Measurements from ENCODE around the gene PELI1.

The PELI1 gene

GRCh38 chr2:64063924-64064331, 80.3 kb downstream of the PELI1 start:
- Histone ChIP-seq H3K9me3 (ENCODE audit: control insufficient read depth, low read length) (no peaks in the 10 kb centered on the region), H3K4me3 (ENCODE audit: insufficient read depth, low read depth, low read length) (no peak overlapping the region), H3K36me3 (ENCODE audit: control insufficient read depth, insufficient read depth, low read length) (no peaks in the 10 kb centered on the region), H3K27me3 (ENCODE audit: control insufficient read depth, insufficient read depth, low read length, poor library complexity, severe bottlenecking) (no peaks in the 10 kb centered on the region), H3K27ac (ENCODE audit: insufficient read depth, low read depth, low read length, poor library complexity, severe bottlenecking) (no peak overlapping the region), H3K4me1 (ENCODE audit: control insufficient read depth, insufficient read depth, low read length) (peaks cover 8% of the 10 kb centered on the region)
- WGBS, 2 experiments = 71 to 75% methylated on average over 4 of the region's 4 CpGs

DNA sequence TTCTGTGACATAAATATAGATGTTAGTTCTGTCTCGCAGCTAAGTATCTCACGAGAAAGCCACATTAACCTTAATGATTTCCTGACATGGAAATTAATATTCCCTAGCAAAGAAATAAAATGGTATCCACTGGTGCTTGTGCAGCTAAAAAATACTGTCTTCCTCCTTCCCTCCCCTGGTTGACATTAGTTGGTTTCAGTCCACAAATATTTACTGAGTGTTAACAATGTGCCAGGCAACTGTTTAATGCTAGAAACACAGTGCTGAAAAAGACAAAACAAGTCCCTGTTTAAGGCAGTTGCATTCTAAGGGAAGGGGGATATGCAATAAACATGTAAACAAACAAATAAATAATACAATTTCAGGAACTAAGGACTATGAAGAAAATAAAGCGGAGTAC, 80.8 kb downstream of the PELI1 start:
- Histone ChIP-seq H3K36me3 (ENCODE audit: control insufficient read depth, insufficient read depth, low read length) (no peaks in the 10 kb centered on the region), H3K4me1 (ENCODE audit: control insufficient read depth, insufficient read depth, low read length) (peaks cover 8% of the 10 kb centered on the region), H3K27ac (ENCODE audit: insufficient read depth, low read depth, low read length, poor library complexity, severe bottlenecking) (no peak overlapping the region), H3K27me3 (ENCODE audit: control insufficient read depth, insufficient read depth, low read length, poor library complexity, severe bottlenecking) (no peaks in the 10 kb centered on the region), H3K9me3 (ENCODE audit: control insufficient read depth, low read length) (no peaks in the 10 kb centered on the region), H3K4me3 (ENCODE audit: insufficient read depth, low read depth, low read length) (no peak overlapping the region)
- WGBS, 2 experiments = 92 to 95% methylated on average over 1 to 3 of the region's 3 CpGs

GRCh38 chr2:64062840-64063239, 81.4 kb downstream of the PELI1 start:
- Histone ChIP-seq H3K27me3 (ENCODE audit: control insufficient read depth, insufficient read depth, low read length, poor library complexity, severe bottlenecking) (no peaks in the 10 kb centered on the region), H3K36me3 (ENCODE audit: control insufficient read depth, insufficient read depth, low read length) (no peaks in the 10 kb centered on the region), H3K4me3 (ENCODE audit: insufficient read depth, low read depth, low read length) (no peak overlapping the region), H3K4me1 (ENCODE audit: control insufficient read depth, insufficient read depth, low read length) (peaks cover 8% of the 10 kb centered on the region), H3K27ac (ENCODE audit: insufficient read depth, low read depth, low read length, poor library complexity, severe bottlenecking) (no peak overlapping the region), H3K9me3 (ENCODE audit: control insufficient read depth, low read length) (no peaks in the 10 kb centered on the region)

DNA sequence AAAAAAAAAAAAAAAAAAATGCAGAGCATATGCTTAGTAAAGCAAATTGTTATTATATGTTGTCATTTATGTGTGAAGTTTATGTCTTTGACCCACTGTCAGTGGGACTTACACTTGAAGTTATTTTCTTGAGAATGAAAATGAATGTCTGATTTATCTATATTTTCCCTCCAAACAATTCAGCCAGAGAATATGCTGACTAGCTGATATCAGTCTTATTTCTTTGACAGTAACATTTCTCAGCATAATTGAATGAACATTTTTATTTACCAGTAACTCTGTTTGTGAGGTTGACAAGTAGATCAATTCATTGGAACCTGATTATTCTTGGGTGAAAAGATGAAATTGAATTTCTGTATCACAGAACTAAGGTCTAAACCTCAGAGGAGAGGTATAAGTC, 85.0 kb downstream of the PELI1 start:
- H3K4me1 ChIP-seq (ENCODE audit: control insufficient read depth, insufficient read depth, low read length) = peaks cover 3% of the 10 kb centered on the region
- no peaks in the 10 kb centered on the region for H3K36me3 ChIP-seq (ENCODE audit: control insufficient read depth, insufficient read depth, low read length)
- no peaks in the 10 kb centered on the region for H3K27me3 ChIP-seq (ENCODE audit: control insufficient read depth, insufficient read depth, low read length, poor library complexity, severe bottlenecking)
- no peaks in the 10 kb centered on the region for H3K9me3 ChIP-seq (ENCODE audit: control insufficient read depth, low read length)
- H3K4me3 ChIP-seq (ENCODE audit: insufficient read depth, low read depth, low read length) = no peak overlapping the region
- H3K27ac ChIP-seq (ENCODE audit: insufficient read depth, low read depth, low read length, poor library complexity, severe bottlenecking) = no peak overlapping the region

DNA sequence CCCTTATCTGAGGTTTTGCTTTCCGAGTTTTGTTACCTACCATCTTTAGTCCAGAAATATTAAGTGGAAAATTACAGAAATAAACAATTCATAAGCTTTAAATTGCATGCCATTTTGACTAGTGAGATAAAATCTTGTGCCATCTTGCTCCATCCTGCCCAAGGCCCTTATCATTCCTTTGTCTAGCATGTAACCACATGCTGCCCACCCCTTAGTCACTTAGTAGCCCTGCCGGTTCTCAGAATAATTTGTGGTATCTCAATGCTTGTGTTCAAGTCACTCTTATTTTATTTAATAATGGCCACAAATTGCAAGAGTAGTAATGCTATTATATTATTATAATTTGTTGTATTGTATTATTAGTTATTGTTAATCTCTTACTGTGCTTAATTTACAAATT, 88.2 kb downstream of the PELI1 start:
- no peak overlapping the region for H3K27ac ChIP-seq (ENCODE audit: insufficient read depth, low read depth, low read length, poor library complexity, severe bottlenecking)
- H3K4me3 ChIP-seq (ENCODE audit: insufficient read depth, low read depth, low read length) = no peak overlapping the region
- H3K9me3 ChIP-seq (ENCODE audit: control insufficient read depth, low read length) = no peaks in the 10 kb centered on the region
- no peaks in the 10 kb centered on the region for H3K36me3 ChIP-seq (ENCODE audit: control insufficient read depth, insufficient read depth, low read length)
- WGBS, 2 experiments = 94 to 100% methylated on average over 1 to 2 of the region's 2 CpGs
- H3K4me1 ChIP-seq (ENCODE audit: control insufficient read depth, insufficient read depth, low read length) = peaks cover 14% of the 10 kb centered on the region
- no peaks in the 10 kb centered on the region for H3K27me3 ChIP-seq (ENCODE audit: control insufficient read depth, insufficient read depth, low read length, poor library complexity, severe bottlenecking)

GRCh38 chr2:64054161-64054915, 89.9 kb downstream of the PELI1 start:
- peaks cover 14% of the 10 kb centered on the region for H3K4me1 ChIP-seq (ENCODE audit: control insufficient read depth, insufficient read depth, low read length)
- no peaks in the 10 kb centered on the region for H3K36me3 ChIP-seq (ENCODE audit: control insufficient read depth, insufficient read depth, low read length)
- 88 to 91% methylated on average over 3 to 4 of the region's 4 CpGs for WGBS, 2 experiments
- H3K9me3 ChIP-seq (ENCODE audit: control insufficient read depth, low read length) = no peaks in the 10 kb centered on the region
- no peak overlapping the region for H3K27ac ChIP-seq (ENCODE audit: insufficient read depth, low read depth, low read length, poor library complexity, severe bottlenecking)
- no peak overlapping the region for H3K4me3 ChIP-seq (ENCODE audit: insufficient read depth, low read depth, low read length)
- H3K27me3 ChIP-seq (ENCODE audit: control insufficient read depth, insufficient read depth, low read length, poor library complexity, severe bottlenecking) = no peaks in the 10 kb centered on the region

GRCh38 chr2:64052463-64053241, 91.6 kb downstream of the PELI1 start:
- Histone ChIP-seq H3K4me3 (ENCODE audit: insufficient read depth, low read depth, low read length) (no peak overlapping the region), H3K27ac (ENCODE audit: insufficient read depth, low read depth, low read length, poor library complexity, severe bottlenecking) (no peak overlapping the region), H3K27me3 (ENCODE audit: control insufficient read depth, insufficient read depth, low read length, poor library complexity, severe bottlenecking) (no peaks in the 10 kb centered on the region), H3K9me3 (ENCODE audit: control insufficient read depth, low read length) (no peaks in the 10 kb centered on the region), H3K36me3 (ENCODE audit: control insufficient read depth, insufficient read depth, low read length) (no peaks in the 10 kb centered on the region), H3K4me1 (ENCODE audit: control insufficient read depth, insufficient read depth, low read length) (peaks cover 14% of the 10 kb centered on the region)
- WGBS, 2 experiments = 86 to 92% methylated on average over 2 of the region's 3 CpGs

GRCh38 chr2:64049633-64050220, 94.5 kb downstream of the PELI1 start:
- no peaks in the 10 kb centered on the region for H3K27me3 ChIP-seq (ENCODE audit: control insufficient read depth, insufficient read depth, low read length, poor library complexity, severe bottlenecking)
- H3K9me3 ChIP-seq (ENCODE audit: control insufficient read depth, low read length) = no peaks in the 10 kb centered on the region
- no peaks in the 10 kb centered on the region for H3K36me3 ChIP-seq (ENCODE audit: control insufficient read depth, insufficient read depth, low read length)
- H3K27ac ChIP-seq (ENCODE audit: insufficient read depth, low read depth, low read length, poor library complexity, severe bottlenecking) = no peak overlapping the region
- peaks cover 14% of the 10 kb centered on the region for H3K4me1 ChIP-seq (ENCODE audit: control insufficient read depth, insufficient read depth, low read length)
- H3K4me3 ChIP-seq (ENCODE audit: insufficient read depth, low read depth, low read length) = no peak overlapping the region
- WGBS, 2 experiments = 31 to 36% methylated on average over 3 of the region's 3 CpGs

- Histone ChIP-seq H3K27me3 (ENCODE audit: control insufficient read depth, insufficient read depth, low read length, poor library complexity, severe bottlenecking) (no peaks in the 10 kb centered on the region), H3K4me3 (ENCODE audit: insufficient read depth, low read depth, low read length) (no peak overlapping the region), H3K9me3 (ENCODE audit: control insufficient read depth, low read length) (no peaks in the 10 kb centered on the region), H3K27ac (ENCODE audit: insufficient read depth, low read depth, low read length, poor library complexity, severe bottlenecking) (no peak overlapping the region), H3K36me3 (ENCODE audit: control insufficient read depth, insufficient read depth, low read length) (no peaks in the 10 kb centered on the region), H3K4me1 (ENCODE audit: control insufficient read depth, insufficient read depth, low read length) (no peaks in the 10 kb centered on the region)
- WGBS, 2 experiments = 87 to 97% methylated on average over 2 of the region's 2 CpGs
Measured at GRCh38 chr2:64045938-64046337, 98.3 kb downstream of the PELI1 start.

Data from ectodermal cell (in vitro differentiated cells).